ENCODE results near the gene TTC27.

GRCh38 chr2:32856891-32857290 is 229.0 kb downstream of the TTC27 start:
- TF ChIP-seq FOXP2 (optimal IDR thresholded peaks at IDR 0.05; ENCODE audit: control extremely low read depth, extremely low read length, insufficient read depth) (no peak), POLR2AphosphoS5 (IDR thresholded peaks at IDR 0.05; ENCODE audit: borderline replicate concordance, low read depth, low read length) (no peak), EZH2 (IDR thresholded peaks at IDR 0.05) (no peak)
